ENCODE measurements around the gene ALDH1A2.

ALDH1A2 gene

DNA sequence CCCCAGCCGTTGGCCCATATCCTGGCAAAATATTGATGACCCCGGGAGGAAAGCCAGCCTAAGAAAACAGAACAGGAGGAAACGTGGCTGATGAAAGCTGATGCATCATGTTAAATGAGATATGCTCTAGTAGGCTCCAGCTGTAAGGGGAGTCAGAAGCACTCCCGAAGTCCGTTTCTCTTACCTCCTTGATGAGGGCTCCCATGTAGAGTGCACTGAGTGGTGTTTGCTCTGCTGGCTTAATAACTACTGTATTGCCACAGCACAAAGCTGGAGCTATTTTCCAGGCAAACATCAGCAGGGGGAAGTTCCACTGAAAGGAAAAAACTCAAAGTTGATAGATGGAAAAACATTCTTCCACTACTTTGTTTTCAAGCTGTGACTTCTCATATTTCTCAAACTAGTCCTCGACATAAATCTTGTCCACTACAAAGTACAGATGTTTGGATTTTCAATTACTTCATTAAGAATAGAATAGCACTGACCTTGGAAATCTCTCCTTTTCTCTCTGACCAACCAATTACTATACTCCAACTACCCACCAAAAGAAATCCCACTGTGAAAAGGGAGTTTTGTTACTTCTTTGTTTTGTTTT is 72.7 kb downstream of the ALDH1A2 start:
- no peak overlapping the region for H4K5ac ChIP-seq (ENCODE audit: low read length)
- no peak overlapping the region for H2BK5ac ChIP-seq (ENCODE audit: low read length)
- H3K4me3 ChIP-seq (ENCODE audit: low read length): no peak overlapping the region
- no peak overlapping the region for H3K56ac ChIP-seq (ENCODE audit: low read length)
- H3K18ac ChIP-seq (ENCODE audit: low read length): no peak overlapping the region
- H2BK15ac ChIP-seq (replicated peaks; ENCODE audit: low read depth): no peak overlapping the region
- no peak overlapping the region for H3K27ac ChIP-seq (ENCODE audit: low read depth, low read length)
- H3K36me3 ChIP-seq (ENCODE audit: control insufficient read depth, insufficient read depth, low read length): no peaks in the 10 kb centered on the region
- no peak overlapping the region for H3K4ac ChIP-seq (ENCODE audit: low read depth, low read length)
- H3K27me3 ChIP-seq (ENCODE audit: insufficient read depth, low read length, poor library complexity): no peaks in the 10 kb centered on the region
- H3K79me1 ChIP-seq (ENCODE audit: low read length): no peaks in the 10 kb centered on the region
- H3K4me2 ChIP-seq (ENCODE audit: low read length): no peak overlapping the region
- no peak overlapping the region for H3K23ac ChIP-seq (ENCODE audit: low read length)
- H4K8ac ChIP-seq (ENCODE audit: low read depth, low read length): no peak overlapping the region
- WGBS (ENCODE audit: extremely low coverage, insufficient coverage, low lambda C conversion rate): no CpG with 5 or more reads among the region's 6 CpGs
- no peaks in the 10 kb centered on the region for H3K4me1 ChIP-seq (ENCODE audit: control insufficient read depth, low read depth, low read length)
- no peak for DNase-seq
- no peak overlapping the region for H3K9ac ChIP-seq (ENCODE audit: low read length)
- no peaks in the 10 kb centered on the region for H3K79me2 ChIP-seq (ENCODE audit: control insufficient read depth, insufficient read depth, low read length)
- H2AK5ac ChIP-seq (ENCODE audit: low read length): no peak overlapping the region
- H2BK120ac ChIP-seq (ENCODE audit: low read depth, low read length): no peak overlapping the region

DNA sequence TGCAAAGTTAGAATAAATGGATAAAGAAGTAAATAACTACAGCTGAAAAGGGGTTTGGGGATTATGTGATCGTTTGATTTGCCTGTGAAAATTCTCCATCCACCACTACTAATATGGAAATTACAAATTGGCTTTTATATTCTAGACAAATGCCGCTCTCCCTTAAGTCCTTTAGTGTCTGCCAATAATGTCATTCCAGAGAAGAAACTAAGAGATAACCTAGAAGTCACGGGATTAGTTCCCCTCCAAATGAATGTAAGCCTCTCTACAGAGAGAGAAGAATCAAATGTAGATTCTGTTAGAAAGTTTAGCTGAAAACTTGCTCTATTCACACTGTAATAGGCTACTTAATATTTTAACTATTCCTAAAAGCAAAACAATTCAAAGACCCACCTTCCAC is 92.0 kb downstream of the ALDH1A2 start:
- no peak overlapping the region for H3K27ac ChIP-seq (ENCODE audit: low read depth, low read length)
- H3K23ac ChIP-seq (ENCODE audit: low read length): no peak overlapping the region
- H3K56ac ChIP-seq (ENCODE audit: low read length): no peak overlapping the region
- no peaks in the 10 kb centered on the region for H3K27me3 ChIP-seq (ENCODE audit: insufficient read depth, low read length, poor library complexity)
- no peak for DNase-seq
- no peaks in the 10 kb centered on the region for H3K36me3 ChIP-seq (ENCODE audit: control insufficient read depth, insufficient read depth, low read length)
- no peak overlapping the region for H2BK120ac ChIP-seq (ENCODE audit: low read depth, low read length)
- no peak overlapping the region for H4K5ac ChIP-seq (ENCODE audit: low read length)
- no peak overlapping the region for H2BK5ac ChIP-seq (ENCODE audit: low read length)
- no peaks in the 10 kb centered on the region for H3K79me2 ChIP-seq (ENCODE audit: control insufficient read depth, insufficient read depth, low read length)
- H3K18ac ChIP-seq (ENCODE audit: low read length): no peak overlapping the region
- no CpG with 5 or more reads among the region's 3 CpGs for WGBS (ENCODE audit: extremely low coverage, insufficient coverage, low lambda C conversion rate)
- H3K4ac ChIP-seq (ENCODE audit: low read depth, low read length): no peak overlapping the region
- no peak overlapping the region for H2AK5ac ChIP-seq (ENCODE audit: low read length)
- no peak overlapping the region for H3K4me2 ChIP-seq (ENCODE audit: low read length)
- no peaks in the 10 kb centered on the region for H3K79me1 ChIP-seq (ENCODE audit: low read length)
- no peak overlapping the region for H4K8ac ChIP-seq (ENCODE audit: low read depth, low read length)
- H2BK15ac ChIP-seq (replicated peaks; ENCODE audit: low read depth): no peak overlapping the region
- H3K4me1 ChIP-seq (ENCODE audit: control insufficient read depth, low read depth, low read length): no peaks in the 10 kb centered on the region
- H3K9ac ChIP-seq (ENCODE audit: low read length): no peak overlapping the region
- H3K4me3 ChIP-seq (ENCODE audit: low read length): no peak overlapping the region

DNA sequence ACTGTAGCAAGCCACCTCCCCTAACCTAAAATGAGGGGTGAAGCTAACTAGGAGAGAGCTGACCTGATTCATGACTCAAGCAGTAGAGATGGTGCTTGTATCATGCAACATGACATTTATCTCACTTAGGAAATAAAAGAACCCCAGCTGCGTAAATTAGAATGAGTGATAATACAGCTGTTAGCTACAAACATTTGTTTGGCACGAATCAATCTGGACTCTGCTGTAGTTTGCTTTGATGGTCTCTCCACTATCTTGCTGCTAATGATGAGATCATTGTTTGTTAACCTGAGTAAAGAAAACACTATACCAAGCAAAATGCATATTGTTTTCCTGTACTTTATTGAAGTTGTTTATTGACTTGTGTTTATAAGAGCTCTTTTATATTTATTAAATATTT is 92.6 kb downstream of the ALDH1A2 start:
- H3K4me1 ChIP-seq (ENCODE audit: control insufficient read depth, low read depth, low read length): peaks cover under 1% of the 10 kb centered on the region
- DNase-seq: no peak
- H3K79me1 ChIP-seq (ENCODE audit: low read length): no peaks in the 10 kb centered on the region
- no peak overlapping the region for H2BK5ac ChIP-seq (ENCODE audit: low read length)
- no peaks in the 10 kb centered on the region for H3K27me3 ChIP-seq (ENCODE audit: insufficient read depth, low read length, poor library complexity)
- H3K4ac ChIP-seq (ENCODE audit: low read depth, low read length): no peak overlapping the region
- no peak overlapping the region for H2AK5ac ChIP-seq (ENCODE audit: low read length)
- no peak overlapping the region for H2BK15ac ChIP-seq (replicated peaks; ENCODE audit: low read depth)
- no CpG with 5 or more reads among the region's 2 CpGs for WGBS (ENCODE audit: extremely low coverage, insufficient coverage, low lambda C conversion rate)
- H3K27ac ChIP-seq (ENCODE audit: low read depth, low read length): no peak overlapping the region
- H3K79me2 ChIP-seq (ENCODE audit: control insufficient read depth, insufficient read depth, low read length): no peaks in the 10 kb centered on the region
- H3K56ac ChIP-seq (ENCODE audit: low read length): no peak overlapping the region
- H4K8ac ChIP-seq (ENCODE audit: low read depth, low read length): no peak overlapping the region
- no peak overlapping the region for H3K4me2 ChIP-seq (ENCODE audit: low read length)
- no peak overlapping the region for H3K23ac ChIP-seq (ENCODE audit: low read length)
- H4K5ac ChIP-seq (ENCODE audit: low read length): no peak overlapping the region
- H3K9ac ChIP-seq (ENCODE audit: low read length): no peak overlapping the region
- H3K4me3 ChIP-seq (ENCODE audit: low read length): no peak overlapping the region
- H2BK120ac ChIP-seq (ENCODE audit: low read depth, low read length): no peak overlapping the region
- H3K18ac ChIP-seq (ENCODE audit: low read length): no peak overlapping the region
- no peaks in the 10 kb centered on the region for H3K36me3 ChIP-seq (ENCODE audit: control insufficient read depth, insufficient read depth, low read length)

DNA sequence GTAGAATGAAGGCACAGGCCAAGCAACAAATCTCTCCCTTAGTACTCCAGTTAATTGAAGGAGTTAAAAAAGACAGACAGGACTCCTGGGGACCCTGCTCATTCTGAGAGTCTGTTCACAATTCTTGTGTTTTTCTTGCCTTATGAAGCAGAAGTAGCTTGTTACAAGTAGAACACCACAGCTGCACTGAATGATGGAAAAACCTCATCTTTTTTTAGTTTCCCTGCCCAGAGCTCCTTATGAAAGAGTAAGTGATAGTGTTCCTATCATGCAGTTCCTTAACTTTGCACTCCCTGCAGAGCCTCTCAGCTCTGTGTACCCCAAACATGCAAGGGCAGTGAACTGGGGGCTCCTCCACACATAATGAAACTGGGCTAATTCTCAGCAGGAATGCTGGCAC is 95.5 kb downstream of the ALDH1A2 start:
- no peak overlapping the region for H3K23ac ChIP-seq (ENCODE audit: low read length)
- no peak overlapping the region for H2AK5ac ChIP-seq (ENCODE audit: low read length)
- H4K5ac ChIP-seq (ENCODE audit: low read length): no peak overlapping the region
- H2BK15ac ChIP-seq (replicated peaks; ENCODE audit: low read depth): no peak overlapping the region
- H3K27me3 ChIP-seq (ENCODE audit: insufficient read depth, low read length, poor library complexity): no peaks in the 10 kb centered on the region
- no peak overlapping the region for H3K56ac ChIP-seq (ENCODE audit: low read length)
- no peaks in the 10 kb centered on the region for H3K79me1 ChIP-seq (ENCODE audit: low read length)
- no peak overlapping the region for H3K9ac ChIP-seq (ENCODE audit: low read length)
- no peak for DNase-seq
- H3K36me3 ChIP-seq (ENCODE audit: control insufficient read depth, insufficient read depth, low read length): no peaks in the 10 kb centered on the region
- no peak overlapping the region for H3K4me3 ChIP-seq (ENCODE audit: low read length)
- no peak overlapping the region for H3K4me2 ChIP-seq (ENCODE audit: low read length)
- H4K8ac ChIP-seq (ENCODE audit: low read depth, low read length): no peak overlapping the region
- H3K4me1 ChIP-seq (ENCODE audit: control insufficient read depth, low read depth, low read length): peaks cover 3% of the 10 kb centered on the region
- H2BK120ac ChIP-seq (ENCODE audit: low read depth, low read length): no peak overlapping the region
- no peak overlapping the region for H3K18ac ChIP-seq (ENCODE audit: low read length)
- no peak overlapping the region for H3K4ac ChIP-seq (ENCODE audit: low read depth, low read length)
- no peaks in the 10 kb centered on the region for H3K79me2 ChIP-seq (ENCODE audit: control insufficient read depth, insufficient read depth, low read length)
- H3K27ac ChIP-seq (ENCODE audit: low read depth, low read length): no peak overlapping the region
- H2BK5ac ChIP-seq (ENCODE audit: low read length): no peak overlapping the region

DNA sequence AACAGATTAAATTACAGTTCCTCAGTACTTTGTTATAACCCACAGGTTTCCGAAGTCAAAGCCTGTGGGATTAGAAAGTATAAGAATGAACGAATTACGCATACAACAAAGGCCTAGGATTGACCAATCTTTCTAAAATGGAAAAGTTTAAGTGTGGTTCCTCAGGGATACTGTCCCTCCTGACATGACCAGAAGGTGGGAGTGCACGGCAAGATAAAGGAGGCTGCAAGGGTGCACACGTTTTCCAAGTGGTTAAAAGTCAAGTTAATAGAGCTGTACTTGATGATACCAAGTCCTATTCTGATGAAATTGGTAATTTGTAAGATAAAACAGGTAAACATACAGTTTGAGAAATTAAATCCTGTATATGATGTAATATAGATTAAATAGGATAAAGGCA is 96.2 kb downstream of the ALDH1A2 start:
- no peak overlapping the region for H2BK5ac ChIP-seq (ENCODE audit: low read length)
- peak; percentile 16 for DNase-seq
- no peak overlapping the region for H3K18ac ChIP-seq (ENCODE audit: low read length)
- H2BK120ac ChIP-seq (ENCODE audit: low read depth, low read length): no peak overlapping the region
- H3K23ac ChIP-seq (ENCODE audit: low read length): no peak overlapping the region
- no peak overlapping the region for H2AK5ac ChIP-seq (ENCODE audit: low read length)
- no peaks in the 10 kb centered on the region for H3K79me2 ChIP-seq (ENCODE audit: control insufficient read depth, insufficient read depth, low read length)
- H3K56ac ChIP-seq (ENCODE audit: low read length): no peak overlapping the region
- H3K27ac ChIP-seq (ENCODE audit: low read depth, low read length): no peak overlapping the region
- H3K4me2 ChIP-seq (ENCODE audit: low read length): no peak overlapping the region
- no peak overlapping the region for H3K4ac ChIP-seq (ENCODE audit: low read depth, low read length)
- peaks cover 3% of the 10 kb centered on the region for H3K4me1 ChIP-seq (ENCODE audit: control insufficient read depth, low read depth, low read length)
- no peak overlapping the region for H4K5ac ChIP-seq (ENCODE audit: low read length)
- no peaks in the 10 kb centered on the region for H3K27me3 ChIP-seq (ENCODE audit: insufficient read depth, low read length, poor library complexity)
- no peak overlapping the region for H3K4me3 ChIP-seq (ENCODE audit: low read length)
- no peak overlapping the region for H2BK15ac ChIP-seq (replicated peaks; ENCODE audit: low read depth)
- H4K8ac ChIP-seq (ENCODE audit: low read depth, low read length): no peak overlapping the region
- H3K79me1 ChIP-seq (ENCODE audit: low read length): no peaks in the 10 kb centered on the region
- no peaks in the 10 kb centered on the region for H3K36me3 ChIP-seq (ENCODE audit: control insufficient read depth, insufficient read depth, low read length)
- WGBS (ENCODE audit: extremely low coverage, insufficient coverage, low lambda C conversion rate): no CpG with 5 or more reads among the region's 5 CpGs
- no peak overlapping the region for H3K9ac ChIP-seq (ENCODE audit: low read length)

DNA sequence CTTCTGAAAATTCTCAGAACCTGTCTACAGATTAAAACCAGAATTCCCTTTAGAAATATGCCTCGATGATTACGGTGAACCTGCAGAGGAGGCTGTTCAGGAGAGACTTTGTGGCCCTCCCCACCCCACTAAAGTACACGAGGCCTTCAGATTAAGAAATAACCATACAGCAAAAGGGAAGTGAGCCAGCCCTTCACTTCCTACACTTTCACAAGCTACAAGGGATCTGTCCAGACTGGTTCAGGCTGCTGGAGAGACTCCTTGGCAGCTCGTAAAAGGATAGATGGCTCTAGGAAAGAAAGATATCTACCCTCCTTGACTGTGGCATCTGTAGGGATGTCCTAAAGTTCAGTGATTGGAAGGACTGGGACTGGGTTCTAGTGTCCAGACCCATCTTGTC is 102.6 kb downstream of the ALDH1A2 start:
- H2BK5ac ChIP-seq (ENCODE audit: low read length): no peak overlapping the region
- no peak overlapping the region for H3K9ac ChIP-seq (ENCODE audit: low read length)
- H3K79me2 ChIP-seq (ENCODE audit: control insufficient read depth, insufficient read depth, low read length): no peaks in the 10 kb centered on the region
- no peak overlapping the region for H2AK5ac ChIP-seq (ENCODE audit: low read length)
- no peak overlapping the region for H3K4me3 ChIP-seq (ENCODE audit: low read length)
- no CpG with 5 or more reads among the region's 4 CpGs for WGBS (ENCODE audit: extremely low coverage, insufficient coverage, low lambda C conversion rate)
- DNase-seq: no peak
- no peaks in the 10 kb centered on the region for H3K27me3 ChIP-seq (ENCODE audit: insufficient read depth, low read length, poor library complexity)
- H3K4me2 ChIP-seq (ENCODE audit: low read length): no peak overlapping the region
- H3K23ac ChIP-seq (ENCODE audit: low read length): no peak overlapping the region
- no peak overlapping the region for H2BK15ac ChIP-seq (replicated peaks; ENCODE audit: low read depth)
- no peak overlapping the region for H3K4ac ChIP-seq (ENCODE audit: low read depth, low read length)
- H2BK120ac ChIP-seq (ENCODE audit: low read depth, low read length): no peak overlapping the region
- H3K4me1 ChIP-seq (ENCODE audit: control insufficient read depth, low read depth, low read length): peaks cover 3% of the 10 kb centered on the region
- H4K8ac ChIP-seq (ENCODE audit: low read depth, low read length): no peak overlapping the region
- H3K36me3 ChIP-seq (ENCODE audit: control insufficient read depth, insufficient read depth, low read length): no peaks in the 10 kb centered on the region
- H3K79me1 ChIP-seq (ENCODE audit: low read length): no peaks in the 10 kb centered on the region
- H3K56ac ChIP-seq (ENCODE audit: low read length): no peak overlapping the region
- H3K27ac ChIP-seq (ENCODE audit: low read depth, low read length): no peak overlapping the region
- no peak overlapping the region for H3K18ac ChIP-seq (ENCODE audit: low read length)
- no peak overlapping the region for H4K5ac ChIP-seq (ENCODE audit: low read length)

All from mesendoderm (in vitro differentiated cells).